Hepatocyte (in vitro differentiated cells): ENCODE results near the gene MYH13.

Source experiments
- EZH2 ChIP-seq: fragments of 200-600 bp; sonication (generic); IDR thresholded peaks from 2 replicates; pipeline ENCODE4 v1.6.1; 2016; ENCODE audit warnings: antibody characterized with exemption, mild to moderate bottlenecking, borderline replicate concordance
- EZH2phosphoT487 ChIP-seq: fragments of 200-600 bp; sonication (generic); IDR thresholded peaks from one replicate; pipeline ENCODE4 v1.6.1; 2018; ENCODE audit warnings: antibody characterized with exemption, mild to moderate bottlenecking, low read depth, moderate library complexity; ENCODE audit not compliant: unreplicated experiment, severe bottlenecking
- TF ChIP-seq, protein P1 (sequence below): fragments of 200-600 bp; sonication (generic); IDR thresholded peaks from 2 replicates; pipeline ENCODE4 v1.5.1; 2016; ENCODE audit warnings: antibody characterized with exemption, mild to moderate bottlenecking; ENCODE audit not compliant: poor library complexity

DNA sequence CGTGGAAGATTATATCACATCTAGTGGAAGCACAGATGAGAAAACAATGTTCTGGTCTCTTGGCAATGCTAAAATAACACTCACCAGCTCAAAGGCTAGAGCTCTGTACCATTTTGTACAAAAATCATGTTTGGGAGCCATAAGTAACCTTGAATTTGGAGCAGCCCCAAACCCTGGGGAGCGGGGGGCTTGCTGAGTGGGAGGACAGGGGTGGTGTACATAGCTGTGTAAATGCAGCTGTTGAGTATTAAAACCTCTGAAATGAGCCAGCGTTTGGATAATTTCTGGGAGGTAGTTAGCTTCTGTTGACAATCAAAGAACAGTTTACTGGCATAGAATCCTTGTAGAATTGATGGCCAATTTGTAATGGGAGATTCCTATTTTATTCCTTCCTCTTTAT lies 44.6 kb upstream of the MYH13 start:
- TF ChIP-seq, protein P1, sequence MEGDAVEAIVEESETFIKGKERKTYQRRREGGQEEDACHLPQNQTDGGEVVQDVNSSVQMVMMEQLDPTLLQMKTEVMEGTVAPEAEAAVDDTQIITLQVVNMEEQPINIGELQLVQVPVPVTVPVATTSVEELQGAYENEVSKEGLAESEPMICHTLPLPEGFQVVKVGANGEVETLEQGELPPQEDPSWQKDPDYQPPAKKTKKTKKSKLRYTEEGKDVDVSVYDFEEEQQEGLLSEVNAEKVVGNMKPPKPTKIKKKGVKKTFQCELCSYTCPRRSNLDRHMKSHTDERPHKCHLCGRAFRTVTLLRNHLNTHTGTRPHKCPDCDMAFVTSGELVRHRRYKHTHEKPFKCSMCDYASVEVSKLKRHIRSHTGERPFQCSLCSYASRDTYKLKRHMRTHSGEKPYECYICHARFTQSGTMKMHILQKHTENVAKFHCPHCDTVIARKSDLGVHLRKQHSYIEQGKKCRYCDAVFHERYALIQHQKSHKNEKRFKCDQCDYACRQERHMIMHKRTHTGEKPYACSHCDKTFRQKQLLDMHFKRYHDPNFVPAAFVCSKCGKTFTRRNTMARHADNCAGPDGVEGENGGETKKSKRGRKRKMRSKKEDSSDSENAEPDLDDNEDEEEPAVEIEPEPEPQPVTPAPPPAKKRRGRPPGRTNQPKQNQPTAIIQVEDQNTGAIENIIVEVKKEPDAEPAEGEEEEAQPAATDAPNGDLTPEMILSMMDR, result no peak
- TF ChIP-seq EZH2phosphoT487, result no peak
- TF ChIP-seq EZH2, result no peak
